ENCODE data around the gene GALNT4.

Gene GALNT4

DNA sequence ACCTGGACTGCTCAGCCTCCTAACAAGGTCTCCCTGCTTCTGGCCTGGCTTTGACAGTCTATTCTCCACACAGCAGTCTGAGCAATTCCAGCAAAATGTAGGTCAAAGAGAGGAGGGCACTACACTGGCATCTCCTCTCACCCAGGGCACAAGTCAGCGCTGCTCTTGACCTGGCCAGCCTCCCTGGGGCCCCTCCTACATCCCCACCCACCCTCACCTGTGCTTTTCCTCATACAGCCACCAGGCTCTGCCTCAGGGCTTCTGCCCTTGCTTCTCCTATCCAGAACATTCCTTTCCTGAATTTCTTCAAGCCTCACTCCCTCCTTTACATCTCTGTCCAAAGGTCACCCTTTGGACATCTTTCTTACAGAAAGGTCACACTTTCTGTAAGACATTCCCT, 33.7 kb downstream of the GALNT4 start:
- DNase-seq = no peak

- DNase-seq = no peak
Measured at GRCh38 chr12:89486264-89486663, 38.3 kb downstream of the GALNT4 start.

- DNase-seq = peak; percentile 3
Measured at GRCh38 chr12:89484470-89484869, 40.1 kb downstream of the GALNT4 start.

GRCh38 chr12:89481213-89481914, 43.2 kb downstream of the GALNT4 start:
- no peak for DNase-seq

DNA sequence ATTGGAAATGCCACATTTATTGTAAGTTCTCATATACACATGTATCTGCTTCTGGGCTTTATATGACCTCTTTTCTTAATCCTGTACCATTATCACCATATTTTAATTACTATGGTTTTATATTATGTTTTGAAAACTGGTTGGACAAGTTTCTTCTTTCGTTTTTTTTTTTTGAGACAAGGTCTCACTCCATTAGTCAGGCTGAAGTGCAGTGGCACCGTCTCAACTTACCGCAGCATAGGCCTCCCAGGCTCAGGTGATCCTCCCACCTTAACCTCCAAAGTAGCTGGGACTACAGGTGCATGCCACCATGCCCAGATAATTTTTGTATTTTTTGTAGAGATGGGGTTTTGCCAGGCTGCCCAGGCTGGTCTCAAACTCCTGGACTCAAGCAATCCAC, 44.6 kb downstream of the GALNT4 start:
- no peak for DNase-seq

DNA sequence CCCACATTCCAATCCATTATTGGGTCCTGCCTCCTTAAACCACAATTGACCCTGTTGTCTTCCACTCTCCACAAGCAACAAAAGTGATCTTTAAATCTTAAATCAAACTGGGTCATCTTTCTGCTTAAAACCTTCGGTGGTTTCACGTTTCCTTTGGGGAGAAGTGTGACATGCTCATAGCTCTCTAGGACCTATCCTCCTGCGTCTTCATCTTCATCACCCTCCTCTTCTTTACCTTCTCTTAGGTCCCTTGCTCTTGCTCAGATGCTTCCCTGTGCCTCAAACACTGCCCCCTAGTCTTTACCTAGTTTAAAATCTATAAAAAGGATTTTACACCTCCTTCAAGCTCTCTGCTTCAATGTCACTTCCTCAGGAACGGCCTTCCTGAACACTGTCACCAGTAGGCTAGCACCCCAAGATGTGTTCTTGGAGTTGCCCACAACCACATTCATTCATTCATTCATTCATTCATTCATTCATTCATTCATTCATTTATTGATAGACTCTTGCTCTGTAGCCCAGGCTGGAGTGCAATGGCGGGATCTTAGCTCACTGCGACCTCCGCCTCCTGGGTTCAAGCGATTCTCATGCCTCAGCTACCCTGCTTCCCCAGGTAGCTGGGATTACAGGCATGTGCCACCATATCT, 46.8 kb downstream of the GALNT4 start:
- DNase-seq = no peak

GRCh38 chr12:89476904-89477595, 47.5 kb downstream of the GALNT4 start:
- no peak for DNase-seq

DNA sequence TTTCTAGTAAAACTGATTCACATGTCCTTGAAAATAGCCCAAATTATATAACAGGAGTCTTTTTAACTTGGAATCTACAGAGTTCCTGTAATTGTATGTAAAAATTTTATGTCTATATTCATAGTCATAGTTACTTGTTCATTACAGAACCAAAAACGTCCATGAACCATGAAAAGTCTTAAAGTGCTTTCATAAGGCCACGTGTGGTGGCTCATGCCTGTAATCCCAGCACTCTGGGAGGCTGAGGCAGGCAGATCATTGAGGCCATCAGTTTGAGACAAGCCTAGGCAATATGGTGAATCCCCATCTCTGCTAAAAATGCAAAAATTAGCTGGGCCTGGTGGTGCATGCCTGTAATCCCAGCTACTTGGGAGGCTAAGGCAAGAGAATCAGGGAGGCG, 48.4 kb downstream of the GALNT4 start:
- DNase-seq = no peak

DNA sequence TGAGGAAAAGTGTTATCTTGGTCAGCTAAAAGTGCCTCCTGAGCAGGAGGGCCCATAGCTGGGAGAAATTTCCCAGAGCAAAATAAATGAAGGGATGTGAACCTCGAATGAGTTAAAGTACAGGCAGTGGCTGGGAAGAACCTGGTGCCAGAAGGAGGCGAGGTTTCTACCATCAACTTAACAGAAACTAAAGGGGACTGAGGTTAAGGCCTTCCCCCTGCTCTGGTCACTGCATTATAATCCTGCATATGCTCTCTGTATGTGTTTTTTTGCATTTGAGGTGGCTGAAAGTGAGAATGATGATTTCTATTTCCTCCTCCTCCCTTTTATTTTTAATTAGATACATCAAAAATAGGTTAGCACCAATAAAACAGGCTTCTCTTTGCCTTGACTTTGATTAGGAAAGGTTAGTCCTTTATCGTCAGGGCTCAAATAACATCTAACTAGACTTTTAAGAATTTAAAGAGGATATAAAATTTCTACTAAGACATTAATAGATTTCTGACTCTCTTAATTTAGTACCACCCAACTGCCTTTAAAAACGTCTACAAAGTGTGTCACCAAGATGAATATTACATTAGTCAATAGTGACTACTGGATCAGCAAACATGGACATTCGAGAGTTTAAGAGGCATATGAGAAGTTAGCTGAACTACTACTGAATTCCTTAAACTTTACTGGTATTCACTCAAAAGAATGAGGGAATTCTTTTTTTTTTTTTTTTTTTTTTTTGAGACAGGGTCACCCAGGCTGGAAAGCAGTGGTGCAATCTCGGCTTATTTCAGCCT, 49.2 kb downstream of the GALNT4 start:
- DNase-seq = no peak

DNA sequence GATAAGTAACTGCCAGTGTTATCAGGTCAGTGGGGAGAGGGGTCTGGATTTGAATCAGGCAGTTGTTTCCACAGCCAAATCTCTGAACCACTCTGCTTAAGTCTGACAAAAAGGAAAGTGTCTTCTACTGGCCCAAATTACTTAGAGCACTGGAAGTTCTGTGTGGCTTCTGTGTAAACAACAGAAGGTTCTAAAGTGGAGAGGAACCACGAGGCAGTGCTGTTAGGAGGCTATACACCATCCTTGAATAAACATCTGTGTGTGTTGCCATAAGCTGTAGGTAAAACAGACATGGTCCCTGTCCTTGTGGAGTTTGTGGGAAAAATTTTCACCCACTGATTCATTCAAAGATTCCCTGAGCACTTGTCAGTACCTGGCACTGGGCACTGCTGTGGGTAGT, 50.0 kb downstream of the GALNT4 start:
- DNase-seq = no peak
